ENCODE data around the gene SHANK3.

- TF ChIP-seq CTCF (IDR thresholded peaks at IDR 0.05; ENCODE audit: extremely low read depth in 1 of 2, insufficient read depth in 1 of 2, low read depth in 1 of 2, low read length in 2 of 2) (no peak), POLR2A (IDR thresholded peaks at IDR 0.05; ENCODE audit: low read depth, low read length) (no peak), MAX (IDR thresholded peaks at IDR 0.05; ENCODE audit: insufficient read depth, insufficient read length) (no peak), FOS (IDR thresholded peaks at IDR 0.05; ENCODE audit: borderline replicate concordance, insufficient read depth, low read length) (no peak), POLR2AphosphoS5 (IDR thresholded peaks at IDR 0.05; ENCODE audit: insufficient read depth, low read depth, low read length) (no peak), MYC (IDR thresholded peaks at IDR 0.05; ENCODE audit: low read depth, low read length) (no peak)
Observed at GRCh38 chr22:50657925-50658324, 14.7 kb upstream of the SHANK3 start.

Data from endothelial cell of umbilical vein (primary cell).